Activated CD4-positive, CD25-positive, alpha-beta regulatory T cell treated with anti-CD3 and anti-CD28 coated beads, Interleukin-2, amount 50 U/mL, for 24 hours (primary cell): ENCODE data around the gene NEMP1.

Experiments used
- ATAC-seq, 2 donors: fragments of 150-1000 bp; cut with Tn5 transposase; one replicate each; pipeline ENCODE4 v1.10.0; 2021; ENCODE audit warnings: mild to moderate bottlenecking in 1 of 2, moderate library complexity in 1 of 2

NEMP1 gene

GRCh38 chr12:57051011-57051410 is 27.6 kb downstream of the NEMP1 start:
- ATAC-seq, result no peak

- ATAC-seq, result no peak
Observed at GRCh38 chr12:57049890-57050289, 28.7 kb downstream of the NEMP1 start, which contains the start of gene MYO1A. Gene MYO1A, minus strand, starts transcription at chr12:57050129. Its CDS starts 1,806 bp downstream, at chr12:57048323.

- no peak for ATAC-seq
Observed at GRCh38 chr12:57049119-57049446, 29.5 kb downstream of the NEMP1 start.

GRCh38 chr12:57048423-57049118 is 30.0 kb downstream of the NEMP1 start:
- no peak for ATAC-seq

- no peak for ATAC-seq
Observed at GRCh38 chr12:57047981-57048380, 30.6 kb downstream of the NEMP1 start.

- ATAC-seq, result peak; percentile 83 to 87
Observed at GRCh38 chr12:57046947-57047890, 31.4 kb downstream of the NEMP1 start.

GRCh38 chr12:57046086-57046791 is 32.4 kb downstream of the NEMP1 start:
- ATAC-seq, result no peak

- no peak for ATAC-seq
Observed at GRCh38 chr12:57044889-57045288, 33.7 kb downstream of the NEMP1 start.

GRCh38 chr12:57044468-57044867 is 34.1 kb downstream of the NEMP1 start:
- ATAC-seq, result no peak

- ATAC-seq, result no peak
Observed at GRCh38 chr12:57042695-57043094, 35.9 kb downstream of the NEMP1 start.

- no peak for ATAC-seq
Observed at GRCh38 chr12:57040750-57041149, 37.8 kb downstream of the NEMP1 start.

- ATAC-seq, result no peak
Observed at GRCh38 chr12:57040211-57040610, 38.4 kb downstream of the NEMP1 start.

GRCh38 chr12:57039016-57039798 is 39.4 kb downstream of the NEMP1 start:
- ATAC-seq, result no peak

GRCh38 chr12:57037264-57037663 is 41.3 kb downstream of the NEMP1 start:
- ATAC-seq, result no peak

- no peak for ATAC-seq
Observed at GRCh38 chr12:57033431-57033830, 45.2 kb downstream of the NEMP1 start.

GRCh38 chr12:57031789-57032188 is 46.8 kb downstream of the NEMP1 start:
- no peak for ATAC-seq

- no peak for ATAC-seq
Observed at GRCh38 chr12:57031138-57031725, 47.4 kb downstream of the NEMP1 start.

- ATAC-seq, result no peak
Observed at GRCh38 chr12:57029457-57029856, 49.1 kb downstream of the NEMP1 start.

- ATAC-seq, result no peak
Observed at GRCh38 chr12:57027805-57028153, 50.8 kb downstream of the NEMP1 start.

GRCh38 chr12:57027011-57027804 is 51.4 kb downstream of the NEMP1 start:
- ATAC-seq, result peak; percentile 79 to 83

GRCh38 chr12:57025196-57025595 is 53.4 kb downstream of the NEMP1 start:
- ATAC-seq, result no peak
